Sigmoid colon (tissue), 7 donors: ENCODE results near the gene RNF13. TPM values are rescaled to one million over a fixed set of nuclear protein-coding genes. Genes with fewer than 3 reads are reported as not detected.

ENCODE experiments used
- DNase-seq: peaks from one replicate; pipeline ENCODE4 v3.0.0-alpha.2; 2019
- H3K27ac ChIP-seq, 4 donors: fragments of 200-600 bp; sonication (generic); one replicate each; pipeline ENCODE4 v1.5.1; 2016 to 2019; ENCODE audit warnings: mild to moderate bottlenecking in 1 of 4
- H3K27me3 ChIP-seq, 3 donors: fragments of 200-600 bp; sonication (generic); one replicate each; pipeline ENCODE4 v1.5.1; 2019; ENCODE audit warnings: mild to moderate bottlenecking in 1 of 3
- H3K36me3 ChIP-seq, 4 donors: fragments of 200-600 bp; sonication (generic); one replicate each; pipeline ENCODE4 v1.5.1; 2016 to 2019
- H3K4me1 ChIP-seq, 4 donors: fragments of 200-600 bp; sonication (generic); one replicate each; pipeline ENCODE4 v1.5.1; 2017 to 2019
- H3K4me3 ChIP-seq, 4 donors: fragments of 200-600 bp; sonication (generic); one replicate each; pipeline ENCODE4 v1.5.1; 2017 to 2019; ENCODE audit warnings: mild to moderate bottlenecking in 2 of 4, moderate library complexity in 1 of 4
- H3K9me3 ChIP-seq, 4 donors: fragments of 200-600 bp in 3 of 4; sonication (generic) in 3 of 4; one replicate each; pipeline versions ENCODE4 v1.5.1 to v1.6.1; 2013 to 2019
- EP300 ChIP-seq, 4 donors: sonication (generic); formaldehyde crosslinking; IDR thresholded peaks; one replicate each; pipeline ENCODE4 v1.6.1; 2017; ENCODE audit warnings: antibody characterized with exemption in 4 of 4
- POLR2A ChIP-seq, 2 donors: fragments of 450-650 bp; IDR thresholded peaks; one replicate each; pipeline ENCODE4 v1.6.1; 2016; ENCODE audit warnings: antibody characterized with exemption in 2 of 2, mild to moderate bottlenecking in 2 of 2, moderate library complexity in 2 of 2
- POLR2AphosphoS5 ChIP-seq, 4 donors: sonication (generic); formaldehyde crosslinking; IDR thresholded peaks; one replicate each; pipeline ENCODE4 v1.6.1; 2017; ENCODE audit warnings: antibody characterized with exemption in 4 of 4
- WGBS, 2 donors: extraction: QIAGEN DNeasy Blood & Tissue Kit; methylation state at CpG; one replicate each; pipeline ENCODE4 v1.1.7; 2013; 5-methylcytosine and 5-hydroxymethylcytosine counted together
- intact Hi-C: fragments of 100-400 bp; cut with DNase I; formaldehyde crosslinking; loops from one replicate; pipeline ENCODE4 v1.15.1; 2023
- polyA plus RNA-seq, 3 donors: library from polyadenylated mRNA; stranded (reverse); fragments of 200-250 nt; gene quantifications; one replicate each; pipeline ENCODE4 v1.2.3, GENCODE V29; 2013
- total RNA-seq, 4 donors: library from RNA; depleted of rRNA; stranded (reverse); fragments of >200 nt; gene quantifications; one replicate each; pipeline ENCODE4 v1.1.0, GENCODE V29; 2016
- TF ChIP-seq, protein P1 (sequence below), 4 experiments: fragments of 450-650 bp in 3 of 4; fragments of 200-600 bp in 1 of 4; IDR thresholded peaks; one replicate each; pipeline ENCODE4 v1.5.1; 2016 to 2019; ENCODE audit warnings: antibody characterized with exemption in 4 of 4, mild to moderate bottlenecking in 3 of 4, moderate library complexity in 2 of 4
- donor health status: healthy with polysubstance abuse.
- donor health status: Bipolar disorder and iron deficiency.
- donor health status: healthy.

RNF13 gene, protein sequence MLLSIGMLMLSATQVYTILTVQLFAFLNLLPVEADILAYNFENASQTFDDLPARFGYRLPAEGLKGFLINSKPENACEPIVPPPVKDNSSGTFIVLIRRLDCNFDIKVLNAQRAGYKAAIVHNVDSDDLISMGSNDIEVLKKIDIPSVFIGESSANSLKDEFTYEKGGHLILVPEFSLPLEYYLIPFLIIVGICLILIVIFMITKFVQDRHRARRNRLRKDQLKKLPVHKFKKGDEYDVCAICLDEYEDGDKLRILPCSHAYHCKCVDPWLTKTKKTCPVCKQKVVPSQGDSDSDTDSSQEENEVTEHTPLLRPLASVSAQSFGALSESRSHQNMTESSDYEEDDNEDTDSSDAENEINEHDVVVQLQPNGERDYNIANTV
- total RNA-seq (100 to 1,000 TPM in 2 of 4 donors, 10 to 100 TPM in 2; 78.3 to 110 (median 94.1) TPM), polyA plus RNA-seq (10 to 100 TPM; 15.6 to 34.4 (median 19.0) TPM)

- Histone ChIP-seq H3K27ac (peak within 1 kb of the TSS; percentile 97 to 99 (median 97)), H3K27me3 (no peaks in the 10 kb centered on the region), H3K4me1 (peaks cover 0 to 57% (median 45%) of the 10 kb centered on the region in 4 donors), H3K4me3 (peak within 1 kb of the TSS; percentile 66 to 75 (median 70)), H3K36me3 (no peaks in the 10 kb centered on the region), H3K9me3 (no peaks in the 10 kb centered on the region)
- intact Hi-C loops = loop anchor here (5.0 kb wide), 4 partner anchors 60 to 860 kb away; partner anchors contain the start of genes COMMD2 and WWTR1
- 0% methylated on average over 56 of the region's 56 CpGs for WGBS, 2 donors
- peak; percentile 99 for DNase-seq
- TF ChIP-seq, protein P1, sequence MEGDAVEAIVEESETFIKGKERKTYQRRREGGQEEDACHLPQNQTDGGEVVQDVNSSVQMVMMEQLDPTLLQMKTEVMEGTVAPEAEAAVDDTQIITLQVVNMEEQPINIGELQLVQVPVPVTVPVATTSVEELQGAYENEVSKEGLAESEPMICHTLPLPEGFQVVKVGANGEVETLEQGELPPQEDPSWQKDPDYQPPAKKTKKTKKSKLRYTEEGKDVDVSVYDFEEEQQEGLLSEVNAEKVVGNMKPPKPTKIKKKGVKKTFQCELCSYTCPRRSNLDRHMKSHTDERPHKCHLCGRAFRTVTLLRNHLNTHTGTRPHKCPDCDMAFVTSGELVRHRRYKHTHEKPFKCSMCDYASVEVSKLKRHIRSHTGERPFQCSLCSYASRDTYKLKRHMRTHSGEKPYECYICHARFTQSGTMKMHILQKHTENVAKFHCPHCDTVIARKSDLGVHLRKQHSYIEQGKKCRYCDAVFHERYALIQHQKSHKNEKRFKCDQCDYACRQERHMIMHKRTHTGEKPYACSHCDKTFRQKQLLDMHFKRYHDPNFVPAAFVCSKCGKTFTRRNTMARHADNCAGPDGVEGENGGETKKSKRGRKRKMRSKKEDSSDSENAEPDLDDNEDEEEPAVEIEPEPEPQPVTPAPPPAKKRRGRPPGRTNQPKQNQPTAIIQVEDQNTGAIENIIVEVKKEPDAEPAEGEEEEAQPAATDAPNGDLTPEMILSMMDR (IDR thresholded peaks at IDR 0.05) = no peak
- TF ChIP-seq EP300 (IDR thresholded peaks at IDR 0.05) (peak in 1 of 4 donors; percentile 47), POLR2AphosphoS5 (IDR thresholded peaks at IDR 0.05) (peak; percentile 69 to 84 (median 82)), POLR2A (IDR thresholded peaks at IDR 0.05) (peak; percentile 59 to 61)
Measured at GRCh38 chr3:149812606-149813366, at the start of gene RNF13. Gene RNF13 (plus strand): TSS chr3:149813215. CDS start chr3:149846027, 32,812 bp downstream.

DNA sequence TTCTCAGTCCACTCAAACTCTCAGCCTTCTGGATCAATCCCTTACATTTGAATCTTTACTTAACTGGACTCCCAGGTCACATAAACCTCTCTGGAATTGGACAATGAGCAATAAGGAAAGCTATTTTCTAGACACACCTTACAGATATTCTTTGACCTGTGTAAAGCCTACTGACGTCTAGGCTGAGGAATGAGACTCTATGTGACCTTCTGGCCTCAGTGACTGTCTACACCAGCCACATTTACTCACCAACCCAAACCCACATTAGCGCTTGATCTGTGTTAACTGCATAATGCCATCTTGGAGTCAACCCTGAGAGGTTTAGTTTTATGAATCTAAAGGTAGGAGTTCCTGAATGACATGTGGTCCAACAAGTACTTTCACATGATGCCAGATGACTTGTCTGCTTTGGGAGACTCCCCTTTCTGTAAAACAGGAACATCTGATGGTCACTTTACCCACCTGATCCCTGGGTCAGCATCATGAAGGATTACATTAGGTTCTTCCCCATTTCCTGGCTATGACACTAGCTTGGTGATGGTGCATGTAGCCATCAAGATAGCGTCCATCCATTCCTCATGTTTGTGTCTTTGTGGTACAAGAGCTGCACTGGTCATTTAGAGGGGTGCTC is 49.3 kb upstream of the RNF13 start:
- Histone ChIP-seq H3K9me3 (no peaks in the 10 kb centered on the region), H3K27ac (no peak overlapping the region), H3K36me3 (no peaks in the 10 kb centered on the region), H3K4me1 (no peaks in the 10 kb centered on the region), H3K27me3 (peaks cover 0 to 10% (median 0%) of the 10 kb centered on the region in 3 donors), H3K4me3 (no peak overlapping the region)
- WGBS, 2 donors = 52 to 78% methylated on average over 3 of the region's 3 CpGs
- intact Hi-C loops = loop anchor here (10.0 kb wide), 1 partner anchor 421 kb away; no protein-coding TSS in a partner anchor
- DNase-seq = no peak
- TF ChIP-seq, protein P1 (IDR thresholded peaks at IDR 0.05) = no peak
- no peak for TF ChIP-seq POLR2A (IDR thresholded peaks at IDR 0.05)

DNA sequence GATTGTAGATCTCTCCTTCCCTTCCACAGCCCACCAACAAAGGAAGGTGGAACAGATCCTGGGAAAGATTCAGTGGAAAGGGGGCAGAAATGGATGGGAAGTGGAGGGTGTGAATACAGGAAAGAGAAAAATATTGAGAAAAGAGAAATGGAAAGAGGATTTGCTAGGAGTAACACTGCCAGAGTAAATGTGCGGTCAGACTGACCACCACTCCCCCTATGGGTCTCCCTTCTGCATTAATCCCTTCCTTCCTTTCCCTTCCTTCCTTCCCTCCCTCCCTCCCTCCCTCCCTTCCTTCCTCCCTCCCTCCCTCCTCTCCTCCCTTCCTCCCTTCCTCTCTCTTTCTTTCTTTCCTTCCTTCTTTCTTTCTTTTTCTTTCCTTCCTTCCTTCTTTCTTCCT is 48.7 kb upstream of the RNF13 start:
- WGBS, 2 donors = 70 to 76% methylated on average over 1 of the region's 1 CpG

GRCh38 chr3:149765762-149766334 is 47.2 kb upstream of the RNF13 start:
- H3K9me3 ChIP-seq = no peaks in the 10 kb centered on the region
- intact Hi-C loops = loop anchor here (10.0 kb wide), 1 partner anchor 419 kb away; no protein-coding TSS in a partner anchor
- WGBS, 2 donors = 38 to 68% methylated on average over 2 of the region's 2 CpGs
- no peak overlapping the region for H3K4me3 ChIP-seq
- DNase-seq = no peak
- TF ChIP-seq, protein P1 (IDR thresholded peaks at IDR 0.05) = peak in 2 of 4 experiments; percentile 15 to 36
- no peak for TF ChIP-seq EP300 (IDR thresholded peaks at IDR 0.05)
- H3K27me3 ChIP-seq = peaks cover 0 to 10% (median 0%) of the 10 kb centered on the region in 3 donors
- H3K36me3 ChIP-seq = no peaks in the 10 kb centered on the region
- no peaks in the 10 kb centered on the region for H3K4me1 ChIP-seq
- no peak overlapping the region for H3K27ac ChIP-seq

More for the DNA sequence above, 48.7 kb upstream of the RNF13 start:
- Histone ChIP-seq H3K27me3 (peaks cover 0 to 10% (median 0%) of the 10 kb centered on the region in 3 donors), H3K9me3 (no peaks in the 10 kb centered on the region), H3K4me3 (no peak overlapping the region), H3K27ac (no peak overlapping the region), H3K4me1 (no peaks in the 10 kb centered on the region), H3K36me3 (no peaks in the 10 kb centered on the region)
- intact Hi-C loops = loop anchor here (10.0 kb wide), 1 partner anchor 420 kb away; no protein-coding TSS in a partner anchor
- TF ChIP-seq POLR2AphosphoS5 (IDR thresholded peaks at IDR 0.05) (no peak), POLR2A (IDR thresholded peaks at IDR 0.05) (no peak)
- DNase-seq = no peak
